Gastroesophageal sphincter (tissue), 4 donors: Measurements from ENCODE around the gene CACNG3. TPM values are rescaled to one million over a fixed set of nuclear protein-coding genes. Genes with fewer than 3 reads are reported as not detected.

Experiments used
- ATAC-seq: fragments of 150-250 bp; one replicate; pipeline ENCODE4 v1.9.1; 2016; ENCODE audit warnings: mild to moderate bottlenecking, moderate library complexity
- H3K27ac ChIP-seq, 4 donors: fragments of 200-600 bp; sonication (generic) in 3 of 4; 1 replicate in 3 of 4; 2 replicates in 1 of 4; pipeline ENCODE4 v1.5.1; 2016 to 2019
- H3K27me3 ChIP-seq: fragments of 200-600 bp; sonication (generic); one replicate; pipeline ENCODE4 v1.5.1; 2019
- H3K36me3 ChIP-seq, 2 donors: fragments of 200-600 bp; sonication (generic); one replicate each; pipeline ENCODE4 v1.5.1; 2019; ENCODE audit warnings: control low read depth in 1 of 2
- H3K4me1 ChIP-seq, 3 donors: fragments of 200-600 bp; sonication (generic); 1 replicate in 2 of 3; 2 replicates in 1 of 3; pipeline ENCODE4 v1.5.1; 2016 to 2019; ENCODE audit warnings: control low read depth in 2 of 3
- H3K4me3 ChIP-seq, 2 donors: fragments of 200-600 bp; sonication (generic); one replicate each; pipeline ENCODE4 v1.5.1; 2019; ENCODE audit warnings: mild to moderate bottlenecking in 1 of 2, moderate library complexity in 1 of 2
- H3K9me3 ChIP-seq, 3 donors: fragments of 200-600 bp; sonication (generic); one replicate each; pipeline ENCODE4 v1.5.1; 2017 to 2019; ENCODE audit warnings: control low read depth in 2 of 3
- CTCF ChIP-seq, 4 experiments: fragments of 200-600 bp in 2 of 4; fragments of 450-650 bp in 2 of 4; sonication (generic) in 1 of 4; IDR thresholded peaks; one replicate each; pipeline ENCODE4 v1.5.1; 2017 to 2019; ENCODE audit warnings: antibody characterized with exemption in 4 of 4, mild to moderate bottlenecking in 2 of 4, moderate library complexity in 2 of 4
- EP300 ChIP-seq: sonication (generic); formaldehyde crosslinking; IDR thresholded peaks from one replicate; pipeline ENCODE4 v1.6.1; 2017; ENCODE audit warnings: antibody characterized with exemption, mild to moderate bottlenecking
- POLR2A ChIP-seq, 2 donors: fragments of 450-650 bp; IDR thresholded peaks; one replicate each; pipeline ENCODE4 v1.6.1; 2017; ENCODE audit warnings: antibody characterized with exemption in 2 of 2, mild to moderate bottlenecking in 2 of 2, moderate library complexity in 1 of 2
- POLR2AphosphoS5 ChIP-seq: sonication (generic); formaldehyde crosslinking; IDR thresholded peaks from one replicate; pipeline ENCODE4 v1.6.1; 2017; ENCODE audit warnings: antibody characterized with exemption
- WGBS, 2 donors: methylation state at CpG; one replicate each; pipeline ENCODE4 v1.1.5; 2018; ENCODE audit warnings: low coverage in 1 of 2; 5-methylcytosine and 5-hydroxymethylcytosine counted together
- total RNA-seq, 4 donors: library from RNA; depleted of rRNA; stranded (reverse); fragments of >200 nt; gene quantifications; one replicate each; pipeline ENCODE4 v1.1.0, GENCODE V29; 2016

The CACNG3 gene
- total RNA-seq, 4 donors from 2014 or later, result not detected

- no peak for ATAC-seq
- Histone ChIP-seq H3K4me3 (no peak overlapping the region), H3K27ac (no peak overlapping the region), H3K27me3 (peaks cover 26% of the 10 kb centered on the region), H3K4me1 (no peaks in the 10 kb centered on the region), H3K9me3 (no peaks in the 10 kb centered on the region), H3K36me3 (no peaks in the 10 kb centered on the region)
- TF ChIP-seq POLR2AphosphoS5 (no peak), POLR2A (IDR thresholded peaks at IDR 0.05) (no peak), EP300 (no peak), CTCF (IDR thresholded peaks at IDR 0.05) (no peak)
- WGBS, 2 donors, result 88 to 96% methylated on average over 5 to 6 of the region's 8 CpGs
Measured at GRCh38 chr16:24273508-24274182, 17.5 kb downstream of the CACNG3 start.

- no peak for ATAC-seq
- Histone ChIP-seq H3K4me1 (no peaks in the 10 kb centered on the region), H3K27ac (no peak overlapping the region), H3K36me3 (no peaks in the 10 kb centered on the region), H3K9me3 (no peaks in the 10 kb centered on the region), H3K27me3 (peaks cover 18% of the 10 kb centered on the region), H3K4me3 (no peak overlapping the region)
- 93 to 100% methylated on average over 2 of the region's 2 CpGs for WGBS, 2 donors
- TF ChIP-seq CTCF (IDR thresholded peaks at IDR 0.05) (no peak), POLR2A (IDR thresholded peaks at IDR 0.05) (no peak), EP300 (no peak), POLR2AphosphoS5 (no peak)
Measured at GRCh38 chr16:24275413-24275812, 19.3 kb downstream of the CACNG3 start.

- no peaks in the 10 kb centered on the region for H3K9me3 ChIP-seq
- WGBS, 2 donors, result 52 to 79% methylated on average over 5 to 8 of the region's 8 CpGs
- no peak for TF ChIP-seq POLR2A (IDR thresholded peaks at IDR 0.05)
- TF ChIP-seq EP300, result no peak
- no peak for TF ChIP-seq POLR2AphosphoS5
- TF ChIP-seq CTCF (IDR thresholded peaks at IDR 0.05), result no peak
- H3K4me3 ChIP-seq, result no peak overlapping the region
- H3K27me3 ChIP-seq, result peaks cover 5% of the 10 kb centered on the region
- no peak overlapping the region for H3K27ac ChIP-seq
- no peaks in the 10 kb centered on the region for H3K36me3 ChIP-seq
- no peaks in the 10 kb centered on the region for H3K4me1 ChIP-seq
- ATAC-seq, result no peak
Measured at GRCh38 chr16:24279982-24280515, 23.9 kb downstream of the CACNG3 start.

GRCh38 chr16:24281466-24281865 lies 25.3 kb downstream of the CACNG3 start:
- no peak for ATAC-seq
- 60 to 68% methylated on average over 1 to 3 of the region's 4 CpGs for WGBS, 2 donors
- H3K27ac ChIP-seq, result no peak overlapping the region
- H3K27me3 ChIP-seq, result peaks cover 5% of the 10 kb centered on the region
- no peaks in the 10 kb centered on the region for H3K36me3 ChIP-seq
- H3K9me3 ChIP-seq, result no peaks in the 10 kb centered on the region
- H3K4me1 ChIP-seq, result no peaks in the 10 kb centered on the region
- TF ChIP-seq POLR2A (IDR thresholded peaks at IDR 0.05) (no peak), EP300 (no peak), POLR2AphosphoS5 (no peak), CTCF (IDR thresholded peaks at IDR 0.05) (no peak)
- no peak overlapping the region for H3K4me3 ChIP-seq

- no peak for ATAC-seq
- Histone ChIP-seq H3K9me3 (no peaks in the 10 kb centered on the region), H3K4me1 (no peaks in the 10 kb centered on the region), H3K4me3 (no peak overlapping the region), H3K36me3 (no peaks in the 10 kb centered on the region), H3K27ac (no peak overlapping the region), H3K27me3 (peaks cover 5% of the 10 kb centered on the region)
- 80 to 83% methylated on average over 7 to 13 of the region's 13 CpGs for WGBS, 2 donors
- TF ChIP-seq POLR2AphosphoS5 (no peak), EP300 (no peak), CTCF (IDR thresholded peaks at IDR 0.05) (no peak), POLR2A (IDR thresholded peaks at IDR 0.05) (no peak)
Measured at GRCh38 chr16:24282141-24282540, 26.0 kb downstream of the CACNG3 start.
